Sigmoid colon (tissue), 4 donors: ENCODE data around the gene RAB36.

ENCODE experiments used
- CTCF ChIP-seq, 4 experiments: fragments of 450-650 bp in 3 of 4; fragments of 200-600 bp in 1 of 4; IDR thresholded peaks; one replicate each; pipeline ENCODE4 v1.5.1; 2016 to 2019; ENCODE audit warnings: antibody characterized with exemption in 4 of 4, mild to moderate bottlenecking in 3 of 4, moderate library complexity in 2 of 4
- POLR2AphosphoS5 ChIP-seq, 4 donors: sonication (generic); formaldehyde crosslinking; IDR thresholded peaks; one replicate each; pipeline ENCODE4 v1.6.1; 2017; ENCODE audit warnings: antibody characterized with exemption in 4 of 4

GRCh38 chr22:23182309-23183060 is 37.2 kb downstream of the RAB36 start:
- TF ChIP-seq POLR2AphosphoS5 (IDR thresholded peaks at IDR 0.05) (peak in 1 of 4 donors; percentile 9), CTCF (IDR thresholded peaks at IDR 0.05) (no peak)
